PC-3 (cell line): ENCODE results near the gene HOXD4. TPM values are rescaled to one million over a fixed set of nuclear protein-coding genes. Genes with fewer than 3 reads are reported as not detected.

ENCODE experiments used
- ATAC-seq: fragments of 200-7000 bp; cut with Tn5 transposase; 2 replicates; pipeline ENCODE4 v1.9.1; 2020; ENCODE audit warnings: mild to moderate bottlenecking, moderate library complexity
- BruUV-seq: library from RNA; stranded (reverse); fragments of 400-500 nt; replicated peaks from 2 replicates; lab custom pipeline; 2021; lab: Mats Ljungman, UMichigan
- CTCF ChIA-PET: fragments of 300-600 bp; sonication (Branson Sonifier 250); formaldehyde crosslinking; loops from one replicate; lab custom pipeline; 2022; ENCODE audit warnings: antibody characterized with exemption; lab: Charles Lee
- POLR2A ChIA-PET: fragments of 300-600 bp; sonication (Branson Sonifier 250); formaldehyde crosslinking; loops from one replicate; lab custom pipeline; 2022; ENCODE audit warnings: antibody characterized with exemption; ENCODE audit not compliant: unreplicated experiment; lab: Charles Lee
- DNase-seq: peaks from one replicate; pipeline ENCODE4 v3.0.0-alpha.2; 2015
- H2AFZ ChIP-seq: fragments of 300-600 bp; sonication (generic); 2 replicates; pipeline ENCODE4 v1.6.0; 2016; ENCODE audit warnings: antibody characterized with exemption, low read length
- H3F3A ChIP-seq: fragments of 300-600 bp; sonication (generic); one replicate; pipeline ENCODE4 v1.6.0; 2017; ENCODE audit warnings: antibody characterized with exemption, low read length, control low read depth, mild to moderate bottlenecking; ENCODE audit not compliant: unreplicated experiment
- H3K27ac ChIP-seq: fragments of 300-600 bp; sonication (generic); 2 replicates; pipeline ENCODE4 v1.5.1; 2016; ENCODE audit warnings: mild to moderate bottlenecking, low read length
- H3K27me3 ChIP-seq: fragments of 300-600 bp; sonication (generic); 2 replicates; pipeline ENCODE4 v1.6.1; 2016; ENCODE audit warnings: low read length, mixed read lengths
- H3K36me3 ChIP-seq: fragments of 300-600 bp; sonication (generic); 2 replicates; pipeline ENCODE4 v1.6.1; 2016; ENCODE audit warnings: low read depth, mixed run types, low read length, mixed read lengths
- H3K4me1 ChIP-seq: fragments of 300-600 bp; sonication (generic); 2 replicates; pipeline ENCODE4 v1.5.1; 2016; ENCODE audit warnings: low read length; ENCODE audit not compliant: insufficient read depth
- H3K4me2 ChIP-seq: fragments of 300-600 bp; sonication (generic); 2 replicates; pipeline ENCODE4 v1.6.0; 2016; ENCODE audit warnings: low read length
- H3K4me3 ChIP-seq: fragments of 300-600 bp; sonication (generic); 2 replicates; pipeline ENCODE4 v1.5.1; 2016; ENCODE audit warnings: mild to moderate bottlenecking, low read length, mixed read lengths
- H3K79me2 ChIP-seq: fragments of 300-600 bp; sonication (generic); 2 replicates; pipeline ENCODE4 v1.6.1; 2017; ENCODE audit warnings: low read length, mixed read lengths
- H3K9ac ChIP-seq: fragments of 300-600 bp; sonication (generic); 2 replicates; pipeline ENCODE4 v1.6.0; 2016; ENCODE audit warnings: mild to moderate bottlenecking, low read length
- H3K9me2 ChIP-seq: fragments of 300-600 bp; sonication (generic); replicated peaks from 2 replicates; pipeline ENCODE4 v1.6.1; 2016; ENCODE audit warnings: mixed run types, low read length, mixed read lengths
- H3K9me3 ChIP-seq: fragments of 300-600 bp; sonication (generic); 2 replicates; pipeline ENCODE4 v1.6.1; 2016; ENCODE audit warnings: low read length, mixed read lengths
- H4K20me1 ChIP-seq: fragments of 300-600 bp; sonication (generic); 2 replicates; pipeline ENCODE4 v1.6.1; 2016; ENCODE audit warnings: low read length, mixed read lengths
- CTCF ChIP-seq: fragments of 300-600 bp; sonication (generic); conservative IDR thresholded peaks from 2 replicates; pipeline ENCODE4 v1.5.1; 2017; ENCODE audit warnings: antibody characterized with exemption, low read depth, mild to moderate bottlenecking, low read length
- EZH2 ChIP-seq: fragments of 300-600 bp; sonication (generic); IDR thresholded peaks from one replicate; pipeline ENCODE4 v1.6.1; 2017; ENCODE audit warnings: antibody characterized with exemption, mild to moderate bottlenecking, low read length; ENCODE audit not compliant: unreplicated experiment
- EZH2phosphoT487 ChIP-seq: fragments of 300-600 bp; sonication (generic); IDR thresholded peaks from 2 replicates; pipeline ENCODE4 v1.6.1; 2018; ENCODE audit warnings: mild to moderate bottlenecking, antibody characterized with exemption, low read length, borderline replicate concordance
- intact Hi-C: fragments of 100-400 bp; cut with micrococcal nuclease; formaldehyde crosslinking; loops from 2 replicates; pipeline ENCODE4 v1.9.0; 2023
- total RNA-seq: library from RNA; depleted of rRNA; stranded (reverse); fragments of >200 nt; gene quantifications from 2 replicates; pipeline ENCODE4 v1.2.3, GENCODE V29; 2014

HOXD4 gene
- total RNA-seq, 1 experiment from 2014 or later: 0.29 TPM

GRCh38 chr2:176128172-176128981 lies 23.0 kb upstream of the HOXD4 start:
- no peaks in the 10 kb centered on the region; the same call in 1 of the 2 replicates for H3K36me3 ChIP-seq
- no peaks in the 10 kb centered on the region for H4K20me1 ChIP-seq
- no peak overlapping the region for H3K9ac ChIP-seq
- no peak overlapping the region for H2AFZ ChIP-seq
- CTCF ChIA-PET: interaction anchor here (0.6 to 2.4 kb wide), 4 partner anchors 317 to 543 kb away, joined by 3 to 17 read pairs (median 6); no protein-coding TSS in a partner anchor
- H3K9me3 ChIP-seq: no peaks in the 10 kb centered on the region
- BruUV-seq: no TSS peak
- H3F3A ChIP-seq: no peaks in the 10 kb centered on the region
- no peak overlapping the region for H3K4me3 ChIP-seq
- no peaks in the 10 kb centered on the region for H3K27me3 ChIP-seq
- TF ChIP-seq EZH2phosphoT487 (no peak), EZH2 (no peak), CTCF (no peak)
- no peak overlapping the region for H3K4me2 ChIP-seq
- POLR2A ChIA-PET: no interaction called here
- H3K27ac ChIP-seq: no peak overlapping the region
- peaks cover 10% of the 10 kb centered on the region for H3K4me1 ChIP-seq
- H3K79me2 ChIP-seq: no peaks in the 10 kb centered on the region
- no peaks in the 10 kb centered on the region for H3K9me2 ChIP-seq
- ATAC-seq: no peak
- no peak for DNase-seq
- intact Hi-C loops: no loop called here

- intact Hi-C loops: no loop called here
- no peaks in the 10 kb centered on the region for H3K27me3 ChIP-seq
- H3K4me1 ChIP-seq: peaks cover 10% of the 10 kb centered on the region
- ChIA-PET POLR2A (no interaction called here), CTCF (interaction anchor here (0.5 kb wide), 1 partner anchor 149 kb away, joined by 5 read pairs; no protein-coding TSS in a partner anchor)
- peak within 1 kb of the TSS; percentile 96 for H2AFZ ChIP-seq
- H3F3A ChIP-seq: peaks cover under 1% of the 10 kb centered on the region
- no peak within 1 kb of the TSS for H3K27ac ChIP-seq
- no TSS peak for BruUV-seq
- peak within 1 kb of the TSS; percentile 81 for H3K4me3 ChIP-seq
- no peaks in the 10 kb centered on the region for H3K9me3 ChIP-seq
- H3K79me2 ChIP-seq: no peaks in the 10 kb centered on the region
- no peaks in the 10 kb centered on the region for H3K9me2 ChIP-seq
- H4K20me1 ChIP-seq: no peaks in the 10 kb centered on the region
- TF ChIP-seq CTCF: no peak
- no peak for TF ChIP-seq EZH2
- no peak for TF ChIP-seq EZH2phosphoT487
- DNase-seq (no peak), ATAC-seq (no peak)
- H3K4me2 ChIP-seq: peak within 1 kb of the TSS; percentile 99
- H3K9ac ChIP-seq: peak within 1 kb of the TSS; percentile 28; the same call in 1 of the 2 replicates
- H3K36me3 ChIP-seq: no peaks in the 10 kb centered on the region; the same call in 1 of the 2 replicates
Observed at GRCh38 chr2:176128982-176129796, 22.2 kb upstream of the HOXD4 start, which contains the start of gene HOXD8. HOXD8 (plus strand) TSS chr2:176129705; CDS start chr2:176130367, 662 bp downstream.
